Esophagus muscularis mucosa (tissue), 4 donors: ENCODE results near the gene ZNF91.

Experiments used
- CTCF ChIP-seq, 3 experiments: fragments of 200-600 bp in 2 of 3; fragments of 450-650 bp in 1 of 3; sonication (generic) in 2 of 3; IDR thresholded peaks; one replicate each; pipeline ENCODE4 v1.5.1; 2017 to 2019; ENCODE audit warnings: antibody characterized with exemption in 3 of 3, mild to moderate bottlenecking in 2 of 3, moderate library complexity in 1 of 3
- EP300 ChIP-seq: sonication (generic); formaldehyde crosslinking; IDR thresholded peaks from one replicate; pipeline ENCODE4 v1.6.1; 2017; ENCODE audit warnings: antibody characterized with exemption
- POLR2A ChIP-seq: fragments of 450-650 bp; IDR thresholded peaks from one replicate; pipeline ENCODE4 v1.6.1; 2017; ENCODE audit warnings: antibody characterized with exemption, moderate library complexity, mild to moderate bottlenecking, low read depth
- POLR2AphosphoS5 ChIP-seq, 2 donors: sonication (generic); formaldehyde crosslinking; IDR thresholded peaks; one replicate each; pipeline ENCODE4 v1.6.1; 2017; ENCODE audit warnings: antibody characterized with exemption in 2 of 2

- TF ChIP-seq POLR2A = no peak
- TF ChIP-seq CTCF (IDR thresholded peaks at IDR 0.05) = no peak
- TF ChIP-seq POLR2AphosphoS5 (IDR thresholded peaks at IDR 0.05) = no peak
- TF ChIP-seq EP300 = no peak
Measured at GRCh38 chr19:23346696-23347095, 48.6 kb downstream of the ZNF91 start.
